Liver (tissue), 3 donors: ENCODE data around the gene SRD5A1.

Experiments used
- EGR1 ChIP-seq, 2 donors: IDR thresholded peaks; 2 replicates each; pipeline ENCODE4 v1.6.1; 2016 to 2018; ENCODE audit warnings: antibody characterized with exemption in 2 of 2, low read depth in 2 of 2
- GABPA ChIP-seq, 2 donors: IDR thresholded peaks in 1 of 2; conservative IDR thresholded peaks in 1 of 2; 2 replicates each; pipeline ENCODE4 v1.6.1; 2016; ENCODE audit warnings: antibody characterized with exemption in 2 of 2, mild to moderate bottlenecking in 1 of 2, moderate library complexity in 1 of 2
- HNF4A ChIP-seq, 2 donors: conservative IDR thresholded peaks; 2 replicates each; pipeline ENCODE4 v1.6.1; 2016; ENCODE audit warnings: antibody characterized with exemption in 2 of 2, mild to moderate bottlenecking in 2 of 2
- HNF4G ChIP-seq: IDR thresholded peaks from 2 replicates; pipeline ENCODE4 v1.6.1; 2016; ENCODE audit warnings: antibody characterized with exemption
- RAD21 ChIP-seq, 2 donors: IDR thresholded peaks; 2 replicates each; pipeline ENCODE4 v1.6.1; 2016; ENCODE audit warnings: antibody characterized with exemption in 2 of 2, mild to moderate bottlenecking in 2 of 2
- RXRA ChIP-seq, 2 donors: IDR thresholded peaks; 2 replicates each; pipeline ENCODE4 v1.6.1; 2017 to 2018; ENCODE audit warnings: antibody characterized with exemption in 2 of 2, mild to moderate bottlenecking in 1 of 2
- SP1 ChIP-seq: IDR thresholded peaks from 2 replicates; pipeline ENCODE4 v1.6.1; 2018; ENCODE audit warnings: antibody characterized with exemption, mild to moderate bottlenecking
- TAF1 ChIP-seq: conservative IDR thresholded peaks from 2 replicates; pipeline ENCODE4 v1.6.1; 2016; ENCODE audit warnings: antibody characterized with exemption, mild to moderate bottlenecking
- YY1 ChIP-seq: IDR thresholded peaks from 2 replicates; pipeline ENCODE4 v1.6.1; 2016; ENCODE audit warnings: antibody characterized with exemption, mild to moderate bottlenecking
- TF ChIP-seq, protein P1 (sequence below): fragments of 150-350 bp; IDR thresholded peaks from 2 replicates; pipeline ENCODE4 v1.5.1; 2017; ENCODE audit warnings: improper control_type of control experiment, low read depth, low read length; ENCODE audit not compliant: missing input control
- TF ChIP-seq, protein P2 (sequence below): IDR thresholded peaks from 2 replicates; pipeline ENCODE4 v1.6.1; 2016; ENCODE audit warnings: antibody characterized with exemption
- TF ChIP-seq, protein P3 (sequence below): IDR thresholded peaks from 2 replicates; pipeline ENCODE4 v1.6.1; 2016; ENCODE audit warnings: antibody characterized with exemption
- TF ChIP-seq, protein P4 (sequence below): IDR thresholded peaks from 2 replicates; pipeline ENCODE4 v1.6.1; 2016; ENCODE audit warnings: antibody characterized with exemption
- TF ChIP-seq, protein P5 (sequence below): IDR thresholded peaks from 2 replicates; pipeline ENCODE4 v1.6.1; 2016; ENCODE audit warnings: antibody characterized with exemption, mild to moderate bottlenecking
- donor health status: healthy.
- donor health status: healthy.

DNA sequence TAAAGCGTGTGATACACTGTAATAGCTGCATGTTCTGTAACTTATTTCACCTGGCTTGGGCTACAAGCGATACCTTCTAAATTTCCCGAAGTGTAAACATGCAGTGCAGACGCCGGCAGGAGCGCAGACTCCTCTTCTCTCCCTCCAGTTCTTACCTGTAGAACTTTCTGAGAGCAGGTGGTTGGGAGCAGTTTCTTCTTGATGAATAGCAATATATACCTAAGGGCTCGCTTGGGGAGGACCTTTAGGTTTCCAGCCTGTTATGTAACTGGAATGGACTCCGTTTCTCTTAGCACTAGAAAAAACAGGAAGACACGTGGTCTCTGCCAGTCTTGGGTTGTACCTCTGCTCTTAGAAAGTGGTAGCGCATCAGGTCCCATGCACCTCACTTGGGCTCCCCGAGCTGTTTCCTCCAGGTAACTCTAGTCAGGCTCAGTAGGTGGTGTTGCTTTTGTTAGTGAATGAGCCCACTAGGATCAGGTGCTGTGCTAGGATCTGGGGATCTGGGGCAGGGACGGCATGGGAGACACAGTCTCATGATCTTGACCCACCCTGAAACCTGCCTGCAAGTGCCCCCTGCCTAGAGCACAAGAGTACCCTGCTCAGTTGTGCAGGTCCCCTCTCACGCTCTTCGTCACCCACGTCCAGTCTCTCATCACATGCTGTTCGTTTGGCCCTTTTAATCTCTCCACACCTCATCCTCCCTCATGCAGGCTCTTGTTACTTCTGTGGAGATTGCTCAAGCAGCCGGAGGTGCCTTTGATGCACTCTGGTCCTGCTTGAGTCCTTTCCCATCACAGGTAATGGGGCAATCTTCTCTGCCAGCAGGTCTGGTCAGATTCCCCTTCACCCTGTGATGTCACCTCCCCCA is 82.8 kb downstream of the SRD5A1 start:
- TF ChIP-seq, protein P1, sequence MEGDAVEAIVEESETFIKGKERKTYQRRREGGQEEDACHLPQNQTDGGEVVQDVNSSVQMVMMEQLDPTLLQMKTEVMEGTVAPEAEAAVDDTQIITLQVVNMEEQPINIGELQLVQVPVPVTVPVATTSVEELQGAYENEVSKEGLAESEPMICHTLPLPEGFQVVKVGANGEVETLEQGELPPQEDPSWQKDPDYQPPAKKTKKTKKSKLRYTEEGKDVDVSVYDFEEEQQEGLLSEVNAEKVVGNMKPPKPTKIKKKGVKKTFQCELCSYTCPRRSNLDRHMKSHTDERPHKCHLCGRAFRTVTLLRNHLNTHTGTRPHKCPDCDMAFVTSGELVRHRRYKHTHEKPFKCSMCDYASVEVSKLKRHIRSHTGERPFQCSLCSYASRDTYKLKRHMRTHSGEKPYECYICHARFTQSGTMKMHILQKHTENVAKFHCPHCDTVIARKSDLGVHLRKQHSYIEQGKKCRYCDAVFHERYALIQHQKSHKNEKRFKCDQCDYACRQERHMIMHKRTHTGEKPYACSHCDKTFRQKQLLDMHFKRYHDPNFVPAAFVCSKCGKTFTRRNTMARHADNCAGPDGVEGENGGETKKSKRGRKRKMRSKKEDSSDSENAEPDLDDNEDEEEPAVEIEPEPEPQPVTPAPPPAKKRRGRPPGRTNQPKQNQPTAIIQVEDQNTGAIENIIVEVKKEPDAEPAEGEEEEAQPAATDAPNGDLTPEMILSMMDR: no peak
- TF ChIP-seq RAD21 (IDR thresholded peaks at IDR 0.05): no peak
- TF ChIP-seq RXRA (IDR thresholded peaks at IDR 0.05): no peak
- TF ChIP-seq HNF4A (conservative IDR thresholded peaks at IDR 0.05): no peak
- TF ChIP-seq TAF1: no peak
- TF ChIP-seq YY1: no peak
- TF ChIP-seq SP1: no peak
- TF ChIP-seq, protein P2, sequence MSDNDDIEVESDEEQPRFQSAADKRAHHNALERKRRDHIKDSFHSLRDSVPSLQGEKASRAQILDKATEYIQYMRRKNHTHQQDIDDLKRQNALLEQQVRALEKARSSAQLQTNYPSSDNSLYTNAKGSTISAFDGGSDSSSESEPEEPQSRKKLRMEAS: no peak
- TF ChIP-seq, protein P3, sequence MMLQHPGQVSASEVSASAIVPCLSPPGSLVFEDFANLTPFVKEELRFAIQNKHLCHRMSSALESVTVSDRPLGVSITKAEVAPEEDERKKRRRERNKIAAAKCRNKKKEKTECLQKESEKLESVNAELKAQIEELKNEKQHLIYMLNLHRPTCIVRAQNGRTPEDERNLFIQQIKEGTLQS: no peak
- TF ChIP-seq GABPA (IDR thresholded peaks at IDR 0.05 in 1 of 2, conservative IDR thresholded peaks at IDR 0.05 in 1 of 2): no peak
- TF ChIP-seq EGR1 (IDR thresholded peaks at IDR 0.05; ENCODE audit: low read depth in 2 of 2): no peak
- TF ChIP-seq, protein P4, sequence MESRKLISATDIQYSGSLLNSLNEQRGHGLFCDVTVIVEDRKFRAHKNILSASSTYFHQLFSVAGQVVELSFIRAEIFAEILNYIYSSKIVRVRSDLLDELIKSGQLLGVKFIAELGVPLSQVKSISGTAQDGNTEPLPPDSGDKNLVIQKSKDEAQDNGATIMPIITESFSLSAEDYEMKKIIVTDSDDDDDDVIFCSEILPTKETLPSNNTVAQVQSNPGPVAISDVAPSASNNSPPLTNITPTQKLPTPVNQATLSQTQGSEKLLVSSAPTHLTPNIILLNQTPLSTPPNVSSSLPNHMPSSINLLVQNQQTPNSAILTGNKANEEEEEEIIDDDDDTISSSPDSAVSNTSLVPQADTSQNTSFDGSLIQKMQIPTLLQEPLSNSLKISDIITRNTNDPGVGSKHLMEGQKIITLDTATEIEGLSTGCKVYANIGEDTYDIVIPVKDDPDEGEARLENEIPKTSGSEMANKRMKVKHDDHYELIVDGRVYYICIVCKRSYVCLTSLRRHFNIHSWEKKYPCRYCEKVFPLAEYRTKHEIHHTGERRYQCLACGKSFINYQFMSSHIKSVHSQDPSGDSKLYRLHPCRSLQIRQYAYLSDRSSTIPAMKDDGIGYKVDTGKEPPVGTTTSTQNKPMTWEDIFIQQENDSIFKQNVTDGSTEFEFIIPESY: no peak
- TF ChIP-seq, protein P5, sequence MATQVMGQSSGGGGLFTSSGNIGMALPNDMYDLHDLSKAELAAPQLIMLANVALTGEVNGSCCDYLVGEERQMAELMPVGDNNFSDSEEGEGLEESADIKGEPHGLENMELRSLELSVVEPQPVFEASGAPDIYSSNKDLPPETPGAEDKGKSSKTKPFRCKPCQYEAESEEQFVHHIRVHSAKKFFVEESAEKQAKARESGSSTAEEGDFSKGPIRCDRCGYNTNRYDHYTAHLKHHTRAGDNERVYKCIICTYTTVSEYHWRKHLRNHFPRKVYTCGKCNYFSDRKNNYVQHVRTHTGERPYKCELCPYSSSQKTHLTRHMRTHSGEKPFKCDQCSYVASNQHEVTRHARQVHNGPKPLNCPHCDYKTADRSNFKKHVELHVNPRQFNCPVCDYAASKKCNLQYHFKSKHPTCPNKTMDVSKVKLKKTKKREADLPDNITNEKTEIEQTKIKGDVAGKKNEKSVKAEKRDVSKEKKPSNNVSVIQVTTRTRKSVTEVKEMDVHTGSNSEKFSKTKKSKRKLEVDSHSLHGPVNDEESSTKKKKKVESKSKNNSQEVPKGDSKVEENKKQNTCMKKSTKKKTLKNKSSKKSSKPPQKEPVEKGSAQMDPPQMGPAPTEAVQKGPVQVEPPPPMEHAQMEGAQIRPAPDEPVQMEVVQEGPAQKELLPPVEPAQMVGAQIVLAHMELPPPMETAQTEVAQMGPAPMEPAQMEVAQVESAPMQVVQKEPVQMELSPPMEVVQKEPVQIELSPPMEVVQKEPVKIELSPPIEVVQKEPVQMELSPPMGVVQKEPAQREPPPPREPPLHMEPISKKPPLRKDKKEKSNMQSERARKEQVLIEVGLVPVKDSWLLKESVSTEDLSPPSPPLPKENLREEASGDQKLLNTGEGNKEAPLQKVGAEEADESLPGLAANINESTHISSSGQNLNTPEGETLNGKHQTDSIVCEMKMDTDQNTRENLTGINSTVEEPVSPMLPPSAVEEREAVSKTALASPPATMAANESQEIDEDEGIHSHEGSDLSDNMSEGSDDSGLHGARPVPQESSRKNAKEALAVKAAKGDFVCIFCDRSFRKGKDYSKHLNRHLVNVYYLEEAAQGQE: no peak
- TF ChIP-seq HNF4G: no peak
